PC-9 (cell line): Measurements from ENCODE around the gene NPEPL1. TPM values are rescaled to one million over a fixed set of nuclear protein-coding genes. Genes with fewer than 3 reads are reported as not detected.

ENCODE experiments used
- BruUV-seq: library from RNA; stranded (reverse); fragments of 400-500 nt; replicated peaks from 2 replicates; lab custom pipeline; 2021; lab: Mats Ljungman, UMichigan
- CTCF ChIA-PET: fragments of 300-600 bp; sonication (Branson Sonifier 250); formaldehyde crosslinking; loops from one replicate; lab custom pipeline; 2022; ENCODE audit warnings: antibody characterized with exemption; lab: Charles Lee
- POLR2A ChIA-PET: fragments of 300-600 bp; sonication (Branson Sonifier 250); formaldehyde crosslinking; loops from one replicate; lab custom pipeline; 2022; ENCODE audit warnings: antibody characterized with exemption; ENCODE audit not compliant: unreplicated experiment; lab: Charles Lee
- DNase-seq, 2 experiments: peaks; one replicate each; pipeline versions ENCODE4 v3.0.0 to v3.0.0-alpha.2; 2015 to 2022; ENCODE audit warnings: mixed read lengths in 1 of 2
- H2AFZ ChIP-seq: fragments of 200-600 bp; sonication (generic); 2 replicates; pipeline ENCODE4 v1.8.1; 2017; ENCODE audit warnings: antibody characterized with exemption
- H3F3A ChIP-seq: fragments of 200-600 bp; sonication (generic); 2 replicates; pipeline ENCODE4 v1.8.1; 2017; ENCODE audit warnings: antibody characterized with exemption, mild to moderate bottlenecking, low read depth; ENCODE audit not compliant: insufficient read depth
- H3K27ac ChIP-seq: fragments of 200-600 bp; sonication (generic); 2 replicates; pipeline ENCODE4 v1.6.1; 2016; ENCODE audit warnings: mixed run types
- H3K27me3 ChIP-seq: fragments of 200-600 bp; sonication (generic); 2 replicates; pipeline ENCODE4 v1.6.1; 2016; ENCODE audit warnings: low read depth, mixed run types; ENCODE audit not compliant: insufficient read depth
- H3K36me3 ChIP-seq: fragments of 200-600 bp; sonication (generic); 2 replicates; pipeline ENCODE4 v1.6.1; 2016; ENCODE audit warnings: low read depth, mixed run types
- H3K4me1 ChIP-seq: fragments of 200-600 bp; sonication (generic); replicated peaks from 2 replicates; pipeline ENCODE4 v1.6.1; 2016; ENCODE audit warnings: mixed run types; ENCODE audit not compliant: insufficient read depth
- H3K4me2 ChIP-seq: fragments of 200-600 bp; sonication (generic); 2 replicates; pipeline ENCODE4 v1.6.1; 2017; ENCODE audit warnings: mixed run types
- H3K4me3 ChIP-seq: fragments of 200-600 bp; sonication (generic); 2 replicates; pipeline ENCODE4 v1.6.1; 2016; ENCODE audit warnings: mixed run types
- H3K79me2 ChIP-seq: fragments of 200-600 bp; sonication (generic); 2 replicates; pipeline ENCODE4 v1.6.1; 2017; ENCODE audit warnings: low read depth, mixed run types
- H3K9me2 ChIP-seq: fragments of 200-600 bp; sonication (generic); 2 replicates; pipeline ENCODE4 v1.8.1; 2017; ENCODE audit warnings: mild to moderate bottlenecking; ENCODE audit not compliant: insufficient read depth
- H3K9me3 ChIP-seq: fragments of 200-600 bp; sonication (generic); 2 replicates; pipeline ENCODE4 v1.8.1; 2016; ENCODE audit warnings: low read depth; ENCODE audit not compliant: insufficient read depth
- H4K20me1 ChIP-seq: fragments of 200-600 bp; sonication (generic); 2 replicates; pipeline ENCODE4 v1.8.1; 2017; ENCODE audit not compliant: insufficient read depth
- CTCF ChIP-seq: fragments of 200-600 bp; sonication (generic); conservative IDR thresholded peaks from 2 replicates; pipeline ENCODE4 v1.6.1; 2017; ENCODE audit warnings: mixed run types, antibody characterized with exemption, mild to moderate bottlenecking, moderate library complexity
- EZH2 ChIP-seq: fragments of 200-600 bp; sonication (generic); IDR thresholded peaks from 2 replicates; pipeline ENCODE4 v1.8.0; 2017; ENCODE audit warnings: antibody characterized with exemption, low read depth
- intact Hi-C: fragments of 100-400 bp; cut with micrococcal nuclease; formaldehyde crosslinking; loops from one replicate; pipeline ENCODE4 v1.10.0; 2022; ENCODE audit not compliant: unreplicated experiment
- total RNA-seq: library from RNA; stranded (reverse); gene quantifications from 2 replicates; pipeline ENCODE4 v1.2.3, GENCODE V29; 2021

NPEPL1 gene
- total RNA-seq, 1 experiment from 2014 or later: 24.0 TPM

GRCh38 chr20:58675146-58675584 is 17.4 kb upstream of the NPEPL1 start:
- intact Hi-C loops: no loop called here
- ChIA-PET POLR2A (no interaction called here), CTCF (no interaction called here)
- no peaks in the 10 kb centered on the region for H3K9me2 ChIP-seq
- H3K79me2 ChIP-seq: no peaks in the 10 kb centered on the region
- TF ChIP-seq EZH2: no peak
- TF ChIP-seq CTCF: no peak
- H2AFZ ChIP-seq: no peak overlapping the region
- H3K4me1 ChIP-seq: no peaks in the 10 kb centered on the region
- H3K27ac ChIP-seq: no peak overlapping the region
- DNase-seq: no peak
- peaks cover 16% of the 10 kb centered on the region; the same call in 1 of the 2 replicates for H4K20me1 ChIP-seq
- no peak overlapping the region for H3K4me3 ChIP-seq
- no peaks in the 10 kb centered on the region for H3K27me3 ChIP-seq
- H3F3A ChIP-seq: no peaks in the 10 kb centered on the region
- H3K4me2 ChIP-seq: no peak overlapping the region
- no TSS peak for BruUV-seq
- H3K9me3 ChIP-seq: no peaks in the 10 kb centered on the region
- H3K36me3 ChIP-seq: peaks cover 36% of the 10 kb centered on the region

GRCh38 chr20:58675641-58676040 is 17.0 kb upstream of the NPEPL1 start:
- no peak overlapping the region for H3K4me3 ChIP-seq
- H3K27ac ChIP-seq: no peak overlapping the region
- H4K20me1 ChIP-seq: peaks cover 16% of the 10 kb centered on the region; the same call in 1 of the 2 replicates
- H3K4me2 ChIP-seq: no peak overlapping the region
- POLR2A ChIA-PET: no interaction called here
- H3K36me3 ChIP-seq: peaks cover 32% of the 10 kb centered on the region
- no peak for DNase-seq
- H3K27me3 ChIP-seq: no peaks in the 10 kb centered on the region
- H3K9me3 ChIP-seq: no peaks in the 10 kb centered on the region
- no peak overlapping the region for H2AFZ ChIP-seq
- no TSS peak for BruUV-seq
- no peaks in the 10 kb centered on the region for H3K4me1 ChIP-seq
- intact Hi-C loops: no loop called here
- no peaks in the 10 kb centered on the region for H3K9me2 ChIP-seq
- TF ChIP-seq EZH2 (no peak), CTCF (no peak)
- no peaks in the 10 kb centered on the region for H3K79me2 ChIP-seq
- H3F3A ChIP-seq: no peaks in the 10 kb centered on the region
- CTCF ChIA-PET: no interaction called here

DNA sequence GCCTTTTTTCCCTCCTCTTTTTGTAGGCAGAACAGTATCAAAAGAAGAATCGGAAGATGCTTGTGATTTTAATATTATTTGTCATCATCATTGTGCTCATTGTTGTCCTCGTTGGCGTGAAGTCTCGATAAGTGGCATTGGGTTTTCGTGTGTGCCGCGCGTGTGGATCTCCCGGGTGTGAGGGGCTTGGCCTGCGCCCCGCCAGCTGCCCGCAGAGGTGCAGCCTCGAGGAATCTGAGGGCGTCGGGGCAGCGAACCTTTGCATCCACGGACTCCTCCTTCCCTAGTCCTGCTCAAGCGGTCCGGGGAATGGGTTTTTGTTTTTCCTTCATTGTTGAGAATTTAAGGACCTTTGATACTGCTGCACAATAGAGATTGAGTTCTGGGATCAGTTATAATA is 16.4 kb upstream of the NPEPL1 start:
- BruUV-seq: no TSS peak
- no peak overlapping the region for H3K27ac ChIP-seq
- H3F3A ChIP-seq: no peaks in the 10 kb centered on the region
- no peak overlapping the region for H3K4me2 ChIP-seq
- no peaks in the 10 kb centered on the region for H3K27me3 ChIP-seq
- H2AFZ ChIP-seq: no peak overlapping the region
- H3K4me1 ChIP-seq: no peaks in the 10 kb centered on the region
- intact Hi-C loops: no loop called here
- TF ChIP-seq EZH2: no peak
- TF ChIP-seq CTCF: no peak
- ChIA-PET CTCF (no interaction called here), POLR2A (interaction anchor here (0.6 kb wide), 1 partner anchor 153 kb away, joined by 3 read pairs; no protein-coding TSS in a partner anchor)
- no peaks in the 10 kb centered on the region for H3K9me3 ChIP-seq
- H3K4me3 ChIP-seq: no peak overlapping the region
- no peaks in the 10 kb centered on the region for H3K79me2 ChIP-seq
- H4K20me1 ChIP-seq: peaks cover 16% of the 10 kb centered on the region; the same call in 1 of the 2 replicates
- H3K9me2 ChIP-seq: no peaks in the 10 kb centered on the region
- peaks cover 27% of the 10 kb centered on the region for H3K36me3 ChIP-seq
- no peak for DNase-seq
